ENCODE data around the gene CARD11. TPM values are rescaled to one million over a fixed set of nuclear protein-coding genes. Genes with fewer than 3 reads are reported as not detected.

Gene CARD11
- total RNA-seq, 1 experiment from 2014 or later = 0.82 TPM

DNA sequence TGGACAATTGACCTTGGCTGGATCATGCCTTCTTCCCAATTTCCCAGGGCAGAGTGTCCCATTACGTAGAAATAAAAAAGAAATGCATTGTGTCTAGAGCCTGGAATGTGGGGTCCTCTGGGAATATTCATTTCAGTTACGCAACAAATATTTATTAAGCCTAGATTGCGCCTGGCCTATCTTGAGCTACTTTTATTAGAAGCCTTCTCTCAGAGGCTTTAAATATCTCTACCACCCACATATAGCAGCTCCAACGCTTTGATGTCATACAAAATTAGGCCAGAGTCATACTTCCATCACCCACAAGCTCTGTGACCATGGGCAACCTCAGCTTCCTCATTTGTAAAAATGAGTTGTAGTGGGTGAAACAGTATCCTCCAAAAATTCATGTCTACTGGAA is 24.9 kb upstream of the CARD11 start:
- no peaks in the 10 kb centered on the region for H3K27me3 ChIP-seq (ENCODE audit: control insufficient read depth, insufficient read depth, low read length)
- no peaks in the 10 kb centered on the region for H3K4me1 ChIP-seq (ENCODE audit: control insufficient read depth, insufficient read depth, low read length)
- no peak overlapping the region for H3K27ac ChIP-seq (ENCODE audit: low read length)
- no peak for DNase-seq (ENCODE audit: low read depth, low spot score)
- H3K36me3 ChIP-seq (ENCODE audit: control insufficient read depth, insufficient read depth, low read length) = no peaks in the 10 kb centered on the region
- intact Hi-C loops (cut with micrococcal nuclease; ENCODE audit: unreplicated experiment) (loop anchor here (5.0 kb wide), 1 partner anchor 204 kb away; no protein-coding TSS in a partner anchor), in situ Hi-C loops (cut with HindIII; ENCODE audit: low pct_unique_long_range_greater_than_20kb, low sequenced_read_pairs) (no loop called here)
- BruUV-seq (replicated peaks) = no TSS peak
- ATAC-seq = no peak
- CTCF ChIA-PET = interaction anchor here (0.6 kb wide), 1 partner anchor 182 kb away, joined by 3 read pairs; no protein-coding TSS in a partner anchor
- POLR2A ChIA-PET = no interaction called here
- no peak overlapping the region for H3K4me3 ChIP-seq (ENCODE audit: low read depth in 2 of 2, low read length in 2 of 2)
- TF ChIP-seq, protein P1, sequence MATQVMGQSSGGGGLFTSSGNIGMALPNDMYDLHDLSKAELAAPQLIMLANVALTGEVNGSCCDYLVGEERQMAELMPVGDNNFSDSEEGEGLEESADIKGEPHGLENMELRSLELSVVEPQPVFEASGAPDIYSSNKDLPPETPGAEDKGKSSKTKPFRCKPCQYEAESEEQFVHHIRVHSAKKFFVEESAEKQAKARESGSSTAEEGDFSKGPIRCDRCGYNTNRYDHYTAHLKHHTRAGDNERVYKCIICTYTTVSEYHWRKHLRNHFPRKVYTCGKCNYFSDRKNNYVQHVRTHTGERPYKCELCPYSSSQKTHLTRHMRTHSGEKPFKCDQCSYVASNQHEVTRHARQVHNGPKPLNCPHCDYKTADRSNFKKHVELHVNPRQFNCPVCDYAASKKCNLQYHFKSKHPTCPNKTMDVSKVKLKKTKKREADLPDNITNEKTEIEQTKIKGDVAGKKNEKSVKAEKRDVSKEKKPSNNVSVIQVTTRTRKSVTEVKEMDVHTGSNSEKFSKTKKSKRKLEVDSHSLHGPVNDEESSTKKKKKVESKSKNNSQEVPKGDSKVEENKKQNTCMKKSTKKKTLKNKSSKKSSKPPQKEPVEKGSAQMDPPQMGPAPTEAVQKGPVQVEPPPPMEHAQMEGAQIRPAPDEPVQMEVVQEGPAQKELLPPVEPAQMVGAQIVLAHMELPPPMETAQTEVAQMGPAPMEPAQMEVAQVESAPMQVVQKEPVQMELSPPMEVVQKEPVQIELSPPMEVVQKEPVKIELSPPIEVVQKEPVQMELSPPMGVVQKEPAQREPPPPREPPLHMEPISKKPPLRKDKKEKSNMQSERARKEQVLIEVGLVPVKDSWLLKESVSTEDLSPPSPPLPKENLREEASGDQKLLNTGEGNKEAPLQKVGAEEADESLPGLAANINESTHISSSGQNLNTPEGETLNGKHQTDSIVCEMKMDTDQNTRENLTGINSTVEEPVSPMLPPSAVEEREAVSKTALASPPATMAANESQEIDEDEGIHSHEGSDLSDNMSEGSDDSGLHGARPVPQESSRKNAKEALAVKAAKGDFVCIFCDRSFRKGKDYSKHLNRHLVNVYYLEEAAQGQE (IDR thresholded peaks at IDR 0.05; ENCODE audit: insufficient read depth in 1 of 2, low read depth in 2 of 2, low read length in 1 of 2) = no peak
- no peak for TF ChIP-seq TCF7L2 (IDR thresholded peaks at IDR 0.05; ENCODE audit: low read depth, low read length)
- TF ChIP-seq POLR2AphosphoS5 (IDR thresholded peaks at IDR 0.05; ENCODE audit: low read depth, low read length) = no peak
- TF ChIP-seq, protein P2, sequence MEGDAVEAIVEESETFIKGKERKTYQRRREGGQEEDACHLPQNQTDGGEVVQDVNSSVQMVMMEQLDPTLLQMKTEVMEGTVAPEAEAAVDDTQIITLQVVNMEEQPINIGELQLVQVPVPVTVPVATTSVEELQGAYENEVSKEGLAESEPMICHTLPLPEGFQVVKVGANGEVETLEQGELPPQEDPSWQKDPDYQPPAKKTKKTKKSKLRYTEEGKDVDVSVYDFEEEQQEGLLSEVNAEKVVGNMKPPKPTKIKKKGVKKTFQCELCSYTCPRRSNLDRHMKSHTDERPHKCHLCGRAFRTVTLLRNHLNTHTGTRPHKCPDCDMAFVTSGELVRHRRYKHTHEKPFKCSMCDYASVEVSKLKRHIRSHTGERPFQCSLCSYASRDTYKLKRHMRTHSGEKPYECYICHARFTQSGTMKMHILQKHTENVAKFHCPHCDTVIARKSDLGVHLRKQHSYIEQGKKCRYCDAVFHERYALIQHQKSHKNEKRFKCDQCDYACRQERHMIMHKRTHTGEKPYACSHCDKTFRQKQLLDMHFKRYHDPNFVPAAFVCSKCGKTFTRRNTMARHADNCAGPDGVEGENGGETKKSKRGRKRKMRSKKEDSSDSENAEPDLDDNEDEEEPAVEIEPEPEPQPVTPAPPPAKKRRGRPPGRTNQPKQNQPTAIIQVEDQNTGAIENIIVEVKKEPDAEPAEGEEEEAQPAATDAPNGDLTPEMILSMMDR (IDR thresholded peaks at IDR 0.05) = no peak
- no peak for TF ChIP-seq SIN3A (IDR thresholded peaks at IDR 0.05; ENCODE audit: borderline replicate concordance, insufficient read depth, low read depth, low read length)
- no peaks in the 10 kb centered on the region for H3K9me3 ChIP-seq (ENCODE audit: control insufficient read depth, insufficient read depth, low read depth, low read length)

DNA sequence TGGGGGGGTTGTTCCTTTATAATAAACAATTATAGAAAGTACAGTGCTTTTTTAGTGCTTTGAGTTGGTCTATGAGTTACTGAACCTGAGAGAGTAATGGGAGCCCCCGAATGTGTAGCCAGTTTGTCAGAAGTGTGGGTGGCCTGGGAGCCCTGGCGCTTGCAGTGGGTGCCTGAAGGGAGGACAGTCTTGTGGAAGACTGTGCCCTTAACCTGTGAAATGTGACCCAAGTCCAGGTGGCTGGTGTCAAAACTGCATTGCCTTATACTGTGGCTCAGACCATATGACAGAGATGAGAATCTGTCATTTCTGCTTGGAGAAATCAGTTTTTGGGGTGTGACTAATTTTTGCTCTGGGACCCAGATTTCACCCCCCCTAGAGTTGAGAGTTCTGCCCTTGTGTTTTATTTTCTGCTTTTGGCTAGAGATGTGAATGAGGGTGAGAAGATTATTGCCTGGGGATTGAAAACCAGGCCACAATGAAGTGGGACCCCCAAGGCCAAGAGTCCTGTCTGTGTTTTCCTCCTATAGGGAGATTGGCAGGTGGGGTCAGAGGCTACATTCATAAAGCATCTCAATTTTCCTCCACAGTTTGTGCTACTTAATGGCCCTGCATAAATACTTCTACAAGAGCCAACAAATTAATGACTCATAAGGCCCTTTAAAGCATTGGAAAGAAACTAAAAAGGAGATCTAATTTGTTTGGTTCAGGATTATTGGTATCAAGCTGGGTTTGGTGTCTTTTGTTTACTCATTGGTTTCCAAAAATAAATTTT is 24.1 kb upstream of the CARD11 start:
- ChIA-PET CTCF (interaction anchor here (0.6 kb wide), 1 partner anchor 181 kb away, joined by 3 read pairs; no protein-coding TSS in a partner anchor), POLR2A (no interaction called here)
- in situ Hi-C loops (cut with HindIII; ENCODE audit: low pct_unique_long_range_greater_than_20kb, low sequenced_read_pairs) = no loop called here
- intact Hi-C loops (cut with micrococcal nuclease; ENCODE audit: unreplicated experiment) = loop anchor here (5.0 kb wide), 1 partner anchor 205 kb away; no protein-coding TSS in a partner anchor
- no peaks in the 10 kb centered on the region for H3K4me1 ChIP-seq (ENCODE audit: control insufficient read depth, insufficient read depth, low read length)
- H3K4me3 ChIP-seq (ENCODE audit: low read depth in 2 of 2, low read length in 2 of 2) = no peak overlapping the region
- no peaks in the 10 kb centered on the region for H3K27me3 ChIP-seq (ENCODE audit: control insufficient read depth, insufficient read depth, low read length)
- TF ChIP-seq, protein P1 (IDR thresholded peaks at IDR 0.05; ENCODE audit: insufficient read depth in 1 of 2, low read depth in 2 of 2, low read length in 1 of 2) = no peak
- TF ChIP-seq, protein P2 (IDR thresholded peaks at IDR 0.05) = no peak
- TF ChIP-seq TCF7L2 (IDR thresholded peaks at IDR 0.05; ENCODE audit: low read depth, low read length) = no peak
- TF ChIP-seq POLR2AphosphoS5 (IDR thresholded peaks at IDR 0.05; ENCODE audit: low read depth, low read length) = no peak
- TF ChIP-seq SIN3A (IDR thresholded peaks at IDR 0.05; ENCODE audit: borderline replicate concordance, insufficient read depth, low read depth, low read length) = no peak
- no peak for DNase-seq (ENCODE audit: low read depth, low spot score)
- H3K27ac ChIP-seq (ENCODE audit: low read length) = no peak overlapping the region
- no peak for ATAC-seq
- BruUV-seq (replicated peaks) = no TSS peak
- H3K36me3 ChIP-seq (ENCODE audit: control insufficient read depth, insufficient read depth, low read length) = no peaks in the 10 kb centered on the region
- no peaks in the 10 kb centered on the region for H3K9me3 ChIP-seq (ENCODE audit: control insufficient read depth, insufficient read depth, low read depth, low read length)
